AG08395 (cell line): ENCODE measurements around the gene FLACC1.
A peak's percentile ranks its signal among the peaks of the same experiment; 100 is the strongest.

Experiments
- DNase-seq: peaks from one replicate; pipeline ENCODE4 v3.0.0; 2012; ENCODE audit warnings: mixed read lengths, low spot score

The FLACC1 gene

DNA sequence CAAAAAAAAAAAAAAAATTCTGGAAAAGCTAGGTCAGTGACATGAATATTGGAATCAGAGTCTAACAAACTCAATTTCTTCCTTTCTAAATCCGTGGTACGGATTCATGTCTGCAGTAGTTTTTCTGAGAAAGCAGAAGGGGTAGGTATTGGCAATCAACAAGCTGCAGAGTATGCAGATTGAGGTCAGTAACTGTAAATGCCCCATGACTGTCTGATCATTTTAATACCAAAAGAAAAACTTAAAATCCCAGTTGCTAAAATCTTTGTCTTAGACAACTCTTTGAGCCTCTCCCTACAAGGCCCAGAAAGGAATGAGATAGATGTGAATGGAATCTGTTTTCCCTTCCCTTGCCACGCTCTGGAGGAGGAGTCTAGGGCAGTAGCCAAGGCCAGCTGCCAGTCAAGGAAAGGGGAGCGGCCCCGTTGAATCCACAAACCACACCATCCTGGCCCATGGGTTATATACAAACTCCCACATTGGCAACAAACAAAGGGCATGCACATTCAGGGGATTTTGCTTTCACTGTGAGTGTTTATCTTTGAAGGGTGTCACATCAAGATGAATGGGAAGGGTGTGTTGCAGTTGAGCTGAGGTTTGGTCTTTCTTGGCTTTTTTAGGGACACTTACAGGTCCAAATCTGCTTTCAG lies 102.9 kb downstream of the FLACC1 start:
- peak; percentile 48 for DNase-seq

DNA sequence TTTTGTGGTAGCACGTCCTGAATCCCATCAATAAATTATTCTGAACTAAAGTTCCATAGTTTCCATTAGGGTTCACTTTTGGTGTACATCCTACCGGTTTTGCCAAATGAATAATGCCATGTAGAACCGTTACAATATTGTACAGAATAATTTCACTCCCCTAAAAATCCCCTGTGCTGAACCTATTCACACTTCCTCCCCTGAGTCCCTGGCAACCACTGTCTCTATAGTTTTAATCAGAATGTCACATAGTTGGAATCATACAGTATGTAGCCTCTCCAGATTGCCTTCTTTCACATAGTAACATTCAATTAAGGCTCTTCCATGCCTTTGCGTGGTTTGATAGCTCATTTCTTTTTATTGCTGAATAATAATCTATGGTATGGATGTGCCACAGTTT lies 106.4 kb downstream of the FLACC1 start:
- no peak for DNase-seq

DNA sequence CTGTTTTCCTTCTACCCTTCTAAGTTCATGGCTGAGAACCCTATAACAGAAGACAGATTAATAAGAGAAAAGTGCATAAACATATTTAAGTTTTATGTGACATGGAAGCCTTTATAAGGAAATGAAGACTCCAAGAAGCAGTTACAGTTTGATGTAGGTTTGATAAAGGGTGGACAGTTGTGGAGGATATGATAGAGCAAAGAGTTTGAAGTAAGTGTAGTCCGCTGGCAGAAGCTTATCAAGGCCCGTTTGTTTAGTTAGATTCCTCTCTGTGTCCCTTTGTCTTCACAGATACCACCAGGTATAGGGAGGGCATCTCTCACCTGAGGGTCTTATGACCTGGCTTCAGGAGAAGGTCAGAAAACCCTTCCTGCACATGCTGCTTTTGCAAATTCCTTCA lies 107.3 kb downstream of the FLACC1 start:
- DNase-seq, result no peak

DNA sequence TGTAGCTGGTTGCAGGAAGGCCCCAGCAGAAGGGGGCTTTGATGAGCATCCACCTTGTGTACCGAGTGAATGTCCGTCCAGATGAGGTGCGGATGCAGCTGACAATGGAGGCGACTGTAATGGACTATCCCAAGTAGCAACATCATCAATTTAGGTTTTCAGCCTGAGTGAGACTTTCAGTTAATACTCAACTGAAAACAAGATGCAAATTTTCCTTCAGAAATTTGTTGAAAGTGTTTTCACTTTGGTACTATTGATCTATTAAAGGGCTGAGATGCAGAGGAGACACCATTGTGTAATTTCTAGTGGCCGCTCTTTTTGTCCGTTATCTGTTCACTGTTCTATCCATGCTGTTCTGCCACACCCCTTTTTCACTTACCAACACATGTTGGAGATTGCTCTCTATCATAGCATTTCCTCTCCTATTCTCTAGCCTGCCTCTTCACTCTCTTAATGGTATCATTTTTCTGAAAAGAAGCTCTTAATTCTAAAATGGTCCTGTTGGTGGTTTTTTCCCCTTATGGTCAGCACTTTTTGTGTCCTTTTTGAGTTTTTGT lies 108.8 kb downstream of the FLACC1 start:
- no peak for DNase-seq

DNA sequence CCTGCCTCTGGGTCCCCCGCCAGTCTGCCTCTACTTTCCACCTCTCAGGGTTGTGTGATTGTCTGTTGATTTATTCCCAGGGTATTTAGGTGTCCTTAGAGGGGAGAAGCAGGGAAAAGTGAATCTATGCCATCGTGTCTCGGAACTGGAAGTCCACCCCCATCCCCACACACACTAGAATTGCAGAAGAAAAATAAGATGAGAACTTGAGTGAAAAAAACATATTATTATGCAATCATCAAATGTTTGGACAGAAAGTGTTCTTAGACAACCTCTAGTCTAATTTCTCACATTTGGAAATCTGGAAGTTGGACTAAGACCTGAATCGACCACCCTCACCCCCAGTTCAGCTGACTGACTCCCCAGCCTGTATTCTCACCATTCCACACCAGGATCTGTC lies 110.9 kb downstream of the FLACC1 start:
- no peak for DNase-seq

DNA sequence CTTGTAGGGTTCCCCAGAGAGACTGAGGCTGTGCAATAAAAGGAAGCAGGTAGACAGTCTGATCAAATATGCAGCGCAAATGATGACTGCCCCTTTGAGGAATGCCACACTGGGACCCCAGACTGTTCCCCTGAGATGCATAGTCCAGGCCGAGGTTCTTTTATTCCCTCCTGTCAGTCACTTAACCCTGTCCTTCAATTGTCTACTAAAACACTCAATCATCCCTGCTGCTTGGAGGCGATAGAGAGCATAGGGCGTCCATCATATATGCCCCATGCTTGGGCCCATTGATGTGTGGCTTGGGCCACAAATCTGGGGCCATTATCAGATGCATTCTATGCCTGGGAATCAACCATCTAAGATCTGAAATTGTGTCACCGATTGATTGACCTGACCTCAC lies 112.3 kb downstream of the FLACC1 start:
- no peak for DNase-seq

DNA sequence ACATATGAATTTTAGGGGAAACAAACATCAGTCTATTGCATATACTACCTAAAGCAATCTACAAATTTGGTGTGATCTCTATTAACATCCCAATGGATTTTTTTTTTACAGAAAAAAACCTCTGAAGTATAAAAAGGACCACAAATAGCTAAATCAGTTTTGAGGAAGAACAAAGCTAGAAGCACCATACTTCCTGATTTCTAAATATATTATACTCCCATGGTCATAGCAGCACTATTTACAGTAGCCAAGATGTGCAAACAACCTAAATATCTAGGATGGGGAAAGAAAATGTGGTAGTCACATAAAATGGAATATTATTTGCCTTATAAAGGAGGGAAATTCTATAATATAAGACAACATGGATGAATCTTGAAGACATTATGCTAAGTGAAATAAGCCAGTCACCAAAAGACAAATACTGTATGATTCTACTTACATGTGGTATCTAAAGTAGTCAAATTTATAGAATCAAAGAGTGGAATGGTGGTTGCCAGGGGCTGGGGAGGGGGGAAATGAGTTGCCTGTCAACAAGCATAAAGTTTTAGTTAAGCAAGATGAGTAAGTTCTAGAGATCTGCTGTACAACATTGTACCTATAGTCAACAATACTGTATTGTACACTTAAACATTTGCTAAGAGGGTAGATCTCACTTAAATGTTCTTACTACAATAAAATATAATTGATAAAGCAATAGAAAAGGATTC lies 114.4 kb downstream of the FLACC1 start:
- DNase-seq, result no peak

DNA sequence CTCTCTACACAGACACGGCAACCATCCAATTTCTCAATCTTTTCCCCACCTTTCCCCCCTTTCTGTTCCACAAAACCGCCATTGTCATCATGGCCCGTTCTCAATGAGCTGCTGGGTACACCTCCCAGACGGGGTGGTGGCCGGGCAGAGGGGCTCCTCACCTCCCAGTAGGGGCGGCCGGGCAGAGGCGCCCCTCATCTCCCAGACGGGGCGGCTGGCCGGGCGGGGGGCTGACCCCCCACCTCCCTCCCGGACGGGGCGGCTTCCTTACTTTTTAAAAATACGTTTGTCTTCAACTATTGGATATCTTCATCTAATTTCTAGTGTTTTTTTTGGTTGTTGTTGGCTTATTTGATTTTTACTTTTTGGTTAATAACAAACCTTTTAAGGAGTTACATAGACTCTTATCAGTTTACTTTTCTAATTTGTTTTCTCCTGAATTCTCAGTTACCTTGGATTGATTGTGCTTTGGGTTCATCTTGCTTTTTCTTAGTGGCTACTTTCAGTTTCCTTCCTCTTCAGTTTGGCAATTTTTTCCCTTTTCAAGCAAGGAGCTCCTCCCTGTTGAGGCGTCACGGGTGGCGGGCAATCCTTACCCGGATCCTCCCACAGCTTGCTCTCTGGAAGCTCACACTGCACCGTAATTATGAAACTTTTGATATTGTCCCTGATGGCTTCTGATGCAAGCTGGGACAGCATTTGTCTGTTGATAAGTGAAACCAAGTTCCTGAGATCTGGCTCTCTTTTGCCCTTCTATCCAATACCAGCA lies 117.8 kb downstream of the FLACC1 start:
- DNase-seq, result peak; percentile 73
